ENCODE results near the gene BZW2.

Gene BZW2

GRCh38 chr7:16724344-16724743 lies 78.4 kb downstream of the BZW2 start:
- no peak for DNase-seq

GRCh38 chr7:16726189-16726588 lies 80.2 kb downstream of the BZW2 start:
- no peak for DNase-seq

- DNase-seq: no peak
Observed at GRCh38 chr7:16727736-16728135, 81.8 kb downstream of the BZW2 start.

GRCh38 chr7:16728811-16729210 lies 82.8 kb downstream of the BZW2 start:
- DNase-seq: no peak

- no peak for DNase-seq
Observed at GRCh38 chr7:16729541-16729940, 83.6 kb downstream of the BZW2 start.

GRCh38 chr7:16730937-16731336 lies 85.0 kb downstream of the BZW2 start:
- DNase-seq: no peak

GRCh38 chr7:16732828-16733227 lies 86.8 kb downstream of the BZW2 start:
- no peak for DNase-seq

- DNase-seq: no peak
Observed at GRCh38 chr7:16734148-16734726, 88.3 kb downstream of the BZW2 start.

GRCh38 chr7:16735020-16735419 lies 89.0 kb downstream of the BZW2 start:
- DNase-seq: no peak

GRCh38 chr7:16738011-16738688 lies 92.2 kb downstream of the BZW2 start:
- no peak for DNase-seq

GRCh38 chr7:16739863-16740622 lies 94.1 kb downstream of the BZW2 start:
- no peak for DNase-seq

- DNase-seq: no peak
Observed at GRCh38 chr7:16740623-16740953, 94.6 kb downstream of the BZW2 start.

GRCh38 chr7:16740996-16741395 lies 95.0 kb downstream of the BZW2 start:
- DNase-seq: no peak

- no peak for DNase-seq
Observed at GRCh38 chr7:16741676-16742075, 95.7 kb downstream of the BZW2 start.

GRCh38 chr7:16742547-16742946 lies 96.6 kb downstream of the BZW2 start:
- DNase-seq: no peak

- DNase-seq: peak in 1 of 2 experiments; percentile 39
Observed at GRCh38 chr7:16743236-16743635, 97.3 kb downstream of the BZW2 start.

GRCh38 chr7:16744518-16745250 lies 98.7 kb downstream of the BZW2 start:
- DNase-seq: no peak

GRCh38 chr7:16745645-16746044 lies 99.7 kb downstream of the BZW2 start:
- no peak for DNase-seq

GRCh38 chr7:16747102-16747501 lies 101.1 kb downstream of the BZW2 start:
- DNase-seq: no peak

- peak; percentile 43 to 73 for DNase-seq
Observed at GRCh38 chr7:16753102-16753931, 107.3 kb downstream of the BZW2 start, which contains the start of gene TSPAN13. Gene TSPAN13, plus strand, starts transcription at chr7:16753755. Its CDS starts 213 bp downstream, at chr7:16753968.

GRCh38 chr7:16753932-16754855 lies 108.2 kb downstream of the BZW2 start:
- no peak for DNase-seq
